ENCODE measurements around the gene PTPRB.

DNA sequence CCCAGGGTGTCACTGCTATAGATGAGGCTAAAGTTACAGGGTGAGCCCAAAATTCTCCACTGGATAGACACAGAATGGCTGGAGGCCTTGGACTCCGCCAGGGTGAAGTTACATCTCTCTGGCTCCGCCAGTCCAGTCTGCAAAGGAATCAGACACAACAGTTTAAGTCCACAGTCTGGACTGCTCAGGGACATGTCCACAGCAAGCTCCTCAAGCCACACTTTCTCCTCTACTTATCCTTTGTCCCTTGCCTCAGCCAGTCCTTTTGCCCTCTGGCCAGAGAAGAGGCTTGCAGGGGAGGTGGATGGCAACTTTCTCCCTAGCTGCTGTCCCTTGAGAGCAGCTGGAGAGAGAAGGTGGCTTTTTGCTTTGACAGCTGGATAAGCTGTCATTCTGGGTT, 28.0 kb downstream of the PTPRB start:
- TF ChIP-seq, protein P1, sequence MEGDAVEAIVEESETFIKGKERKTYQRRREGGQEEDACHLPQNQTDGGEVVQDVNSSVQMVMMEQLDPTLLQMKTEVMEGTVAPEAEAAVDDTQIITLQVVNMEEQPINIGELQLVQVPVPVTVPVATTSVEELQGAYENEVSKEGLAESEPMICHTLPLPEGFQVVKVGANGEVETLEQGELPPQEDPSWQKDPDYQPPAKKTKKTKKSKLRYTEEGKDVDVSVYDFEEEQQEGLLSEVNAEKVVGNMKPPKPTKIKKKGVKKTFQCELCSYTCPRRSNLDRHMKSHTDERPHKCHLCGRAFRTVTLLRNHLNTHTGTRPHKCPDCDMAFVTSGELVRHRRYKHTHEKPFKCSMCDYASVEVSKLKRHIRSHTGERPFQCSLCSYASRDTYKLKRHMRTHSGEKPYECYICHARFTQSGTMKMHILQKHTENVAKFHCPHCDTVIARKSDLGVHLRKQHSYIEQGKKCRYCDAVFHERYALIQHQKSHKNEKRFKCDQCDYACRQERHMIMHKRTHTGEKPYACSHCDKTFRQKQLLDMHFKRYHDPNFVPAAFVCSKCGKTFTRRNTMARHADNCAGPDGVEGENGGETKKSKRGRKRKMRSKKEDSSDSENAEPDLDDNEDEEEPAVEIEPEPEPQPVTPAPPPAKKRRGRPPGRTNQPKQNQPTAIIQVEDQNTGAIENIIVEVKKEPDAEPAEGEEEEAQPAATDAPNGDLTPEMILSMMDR (IDR thresholded peaks at IDR 0.05; ENCODE audit: borderline replicate concordance, extremely low read depth, low read length, poor library complexity, severe bottlenecking), result no peak
- TF ChIP-seq EZH2 (IDR thresholded peaks at IDR 0.05; ENCODE audit: borderline replicate concordance, low read depth, low read length, severe bottlenecking), result no peak

Measured in DND-41 (cell line).